ENCODE results near the gene SLC5A12.

Gene SLC5A12

GRCh38 chr11:26700574-26701235 is 21.2 kb downstream of the SLC5A12 start:
- Histone ChIP-seq H3K36me3 (replicated peaks; ENCODE audit: insufficient read depth, low read length) (no peaks in the 10 kb centered on the region), H3K9ac (ENCODE audit: low read length) (no peak overlapping the region), H2AFZ (ENCODE audit: low read length) (no peak overlapping the region), H3K27ac (ENCODE audit: low read length) (no peak overlapping the region), H3F3A (ENCODE audit: insufficient read depth, low read length) (no peaks in the 10 kb centered on the region), H3K9me3 (replicated peaks; ENCODE audit: insufficient read depth, low read length) (no peaks in the 10 kb centered on the region), H3K9me2 (replicated peaks; ENCODE audit: insufficient read depth, low read length) (no peaks in the 10 kb centered on the region), H3K27me3 (replicated peaks; ENCODE audit: insufficient read depth, low read length) (no peaks in the 10 kb centered on the region), H4K20me1 (ENCODE audit: insufficient read depth, low read length) (no peaks in the 10 kb centered on the region), H3K79me2 (ENCODE audit: low read length) (no peaks in the 10 kb centered on the region), H3K4me1 (ENCODE audit: low read length) (no peaks in the 10 kb centered on the region), H3K4me3 (ENCODE audit: low read length) (no peak overlapping the region), H3K4me2 (ENCODE audit: low read depth, low read length) (no peak overlapping the region)
- DNase-seq = no peak
- TF ChIP-seq CTCF (IDR thresholded peaks at IDR 0.05; ENCODE audit: low read length) (no peak), EZH2phosphoT487 (IDR thresholded peaks at IDR 0.05; ENCODE audit: low read length) (no peak), EZH2 (optimal IDR thresholded peaks at IDR 0.05; ENCODE audit: low read depth, low read length) (no peak)

GRCh38 chr11:26698224-26698623 is 23.6 kb downstream of the SLC5A12 start:
- H3F3A ChIP-seq (ENCODE audit: insufficient read depth, low read length) = no peaks in the 10 kb centered on the region
- H3K79me2 ChIP-seq (ENCODE audit: low read length) = no peaks in the 10 kb centered on the region
- H3K27ac ChIP-seq (ENCODE audit: low read length) = no peak overlapping the region
- H3K4me2 ChIP-seq (ENCODE audit: low read depth, low read length) = no peak overlapping the region
- H3K4me3 ChIP-seq (ENCODE audit: low read length) = no peak overlapping the region
- no peak overlapping the region for H3K9ac ChIP-seq (ENCODE audit: low read length)
- no peaks in the 10 kb centered on the region for H3K27me3 ChIP-seq (replicated peaks; ENCODE audit: insufficient read depth, low read length)
- H3K4me1 ChIP-seq (ENCODE audit: low read length) = no peaks in the 10 kb centered on the region
- H2AFZ ChIP-seq (ENCODE audit: low read length) = no peak overlapping the region
- no peaks in the 10 kb centered on the region for H4K20me1 ChIP-seq (ENCODE audit: insufficient read depth, low read length)
- TF ChIP-seq CTCF (IDR thresholded peaks at IDR 0.05; ENCODE audit: low read length) (no peak), EZH2 (optimal IDR thresholded peaks at IDR 0.05; ENCODE audit: low read depth, low read length) (no peak), EZH2phosphoT487 (IDR thresholded peaks at IDR 0.05; ENCODE audit: low read length) (no peak)
- no peaks in the 10 kb centered on the region for H3K9me2 ChIP-seq (replicated peaks; ENCODE audit: insufficient read depth, low read length)
- no peak for DNase-seq
- H3K9me3 ChIP-seq (replicated peaks; ENCODE audit: insufficient read depth, low read length) = no peaks in the 10 kb centered on the region
- H3K36me3 ChIP-seq (replicated peaks; ENCODE audit: insufficient read depth, low read length) = no peaks in the 10 kb centered on the region

GRCh38 chr11:26696330-26696729 is 25.5 kb downstream of the SLC5A12 start:
- Histone ChIP-seq H2AFZ (ENCODE audit: low read length) (no peak overlapping the region), H3K4me3 (ENCODE audit: low read length) (no peak overlapping the region), H3K4me2 (ENCODE audit: low read depth, low read length) (no peak overlapping the region), H3K9me3 (replicated peaks; ENCODE audit: insufficient read depth, low read length) (no peaks in the 10 kb centered on the region), H3K27me3 (replicated peaks; ENCODE audit: insufficient read depth, low read length) (no peaks in the 10 kb centered on the region), H4K20me1 (ENCODE audit: insufficient read depth, low read length) (no peaks in the 10 kb centered on the region), H3K9ac (ENCODE audit: low read length) (no peak overlapping the region), H3F3A (ENCODE audit: insufficient read depth, low read length) (no peaks in the 10 kb centered on the region), H3K27ac (ENCODE audit: low read length) (no peak overlapping the region), H3K9me2 (replicated peaks; ENCODE audit: insufficient read depth, low read length) (no peaks in the 10 kb centered on the region), H3K79me2 (ENCODE audit: low read length) (no peaks in the 10 kb centered on the region), H3K4me1 (ENCODE audit: low read length) (no peaks in the 10 kb centered on the region), H3K36me3 (replicated peaks; ENCODE audit: insufficient read depth, low read length) (no peaks in the 10 kb centered on the region)
- TF ChIP-seq CTCF (IDR thresholded peaks at IDR 0.05; ENCODE audit: low read length) = no peak
- no peak for TF ChIP-seq EZH2 (optimal IDR thresholded peaks at IDR 0.05; ENCODE audit: low read depth, low read length)
- TF ChIP-seq EZH2phosphoT487 (IDR thresholded peaks at IDR 0.05; ENCODE audit: low read length) = no peak
- no peak for DNase-seq
